ENCODE results near the gene CFAP97D1.

Gene CFAP97D1

DNA sequence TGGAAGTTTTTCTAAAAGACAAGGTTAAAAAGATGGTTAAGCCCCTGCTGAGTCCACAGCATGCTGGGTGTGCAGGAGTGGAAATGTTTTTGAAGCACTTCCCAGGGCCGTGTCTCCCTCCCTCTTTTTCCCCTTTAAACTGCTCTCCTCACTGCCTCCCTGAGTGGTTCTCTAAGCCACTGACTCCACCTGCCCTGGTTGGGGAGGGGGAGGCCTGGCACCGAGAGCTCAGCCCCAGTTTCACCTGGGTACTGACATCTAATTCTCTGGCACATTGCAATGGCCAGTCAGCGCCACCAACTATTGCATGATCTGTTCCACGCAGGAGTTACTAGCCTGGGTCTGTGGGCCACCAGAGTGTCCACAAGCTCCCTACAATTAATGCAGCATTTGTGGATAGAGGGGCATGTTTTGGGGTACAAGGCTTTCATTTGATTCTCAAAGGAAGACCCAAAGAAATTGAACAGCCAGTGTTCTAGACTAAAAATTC, 30.0 kb downstream of the CFAP97D1 start:
- TF ChIP-seq, protein P1, sequence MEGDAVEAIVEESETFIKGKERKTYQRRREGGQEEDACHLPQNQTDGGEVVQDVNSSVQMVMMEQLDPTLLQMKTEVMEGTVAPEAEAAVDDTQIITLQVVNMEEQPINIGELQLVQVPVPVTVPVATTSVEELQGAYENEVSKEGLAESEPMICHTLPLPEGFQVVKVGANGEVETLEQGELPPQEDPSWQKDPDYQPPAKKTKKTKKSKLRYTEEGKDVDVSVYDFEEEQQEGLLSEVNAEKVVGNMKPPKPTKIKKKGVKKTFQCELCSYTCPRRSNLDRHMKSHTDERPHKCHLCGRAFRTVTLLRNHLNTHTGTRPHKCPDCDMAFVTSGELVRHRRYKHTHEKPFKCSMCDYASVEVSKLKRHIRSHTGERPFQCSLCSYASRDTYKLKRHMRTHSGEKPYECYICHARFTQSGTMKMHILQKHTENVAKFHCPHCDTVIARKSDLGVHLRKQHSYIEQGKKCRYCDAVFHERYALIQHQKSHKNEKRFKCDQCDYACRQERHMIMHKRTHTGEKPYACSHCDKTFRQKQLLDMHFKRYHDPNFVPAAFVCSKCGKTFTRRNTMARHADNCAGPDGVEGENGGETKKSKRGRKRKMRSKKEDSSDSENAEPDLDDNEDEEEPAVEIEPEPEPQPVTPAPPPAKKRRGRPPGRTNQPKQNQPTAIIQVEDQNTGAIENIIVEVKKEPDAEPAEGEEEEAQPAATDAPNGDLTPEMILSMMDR (IDR thresholded peaks at IDR 0.05; ENCODE audit: insufficient read depth, low read length): no peak
- TF ChIP-seq, protein P2, sequence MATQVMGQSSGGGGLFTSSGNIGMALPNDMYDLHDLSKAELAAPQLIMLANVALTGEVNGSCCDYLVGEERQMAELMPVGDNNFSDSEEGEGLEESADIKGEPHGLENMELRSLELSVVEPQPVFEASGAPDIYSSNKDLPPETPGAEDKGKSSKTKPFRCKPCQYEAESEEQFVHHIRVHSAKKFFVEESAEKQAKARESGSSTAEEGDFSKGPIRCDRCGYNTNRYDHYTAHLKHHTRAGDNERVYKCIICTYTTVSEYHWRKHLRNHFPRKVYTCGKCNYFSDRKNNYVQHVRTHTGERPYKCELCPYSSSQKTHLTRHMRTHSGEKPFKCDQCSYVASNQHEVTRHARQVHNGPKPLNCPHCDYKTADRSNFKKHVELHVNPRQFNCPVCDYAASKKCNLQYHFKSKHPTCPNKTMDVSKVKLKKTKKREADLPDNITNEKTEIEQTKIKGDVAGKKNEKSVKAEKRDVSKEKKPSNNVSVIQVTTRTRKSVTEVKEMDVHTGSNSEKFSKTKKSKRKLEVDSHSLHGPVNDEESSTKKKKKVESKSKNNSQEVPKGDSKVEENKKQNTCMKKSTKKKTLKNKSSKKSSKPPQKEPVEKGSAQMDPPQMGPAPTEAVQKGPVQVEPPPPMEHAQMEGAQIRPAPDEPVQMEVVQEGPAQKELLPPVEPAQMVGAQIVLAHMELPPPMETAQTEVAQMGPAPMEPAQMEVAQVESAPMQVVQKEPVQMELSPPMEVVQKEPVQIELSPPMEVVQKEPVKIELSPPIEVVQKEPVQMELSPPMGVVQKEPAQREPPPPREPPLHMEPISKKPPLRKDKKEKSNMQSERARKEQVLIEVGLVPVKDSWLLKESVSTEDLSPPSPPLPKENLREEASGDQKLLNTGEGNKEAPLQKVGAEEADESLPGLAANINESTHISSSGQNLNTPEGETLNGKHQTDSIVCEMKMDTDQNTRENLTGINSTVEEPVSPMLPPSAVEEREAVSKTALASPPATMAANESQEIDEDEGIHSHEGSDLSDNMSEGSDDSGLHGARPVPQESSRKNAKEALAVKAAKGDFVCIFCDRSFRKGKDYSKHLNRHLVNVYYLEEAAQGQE (IDR thresholded peaks at IDR 0.05; ENCODE audit: insufficient replicate concordance, low read depth): no peak
- TF ChIP-seq SPI1 (IDR thresholded peaks at IDR 0.05; ENCODE audit: borderline replicate concordance, low read depth) (no peak), POLR2AphosphoS5 (IDR thresholded peaks at IDR 0.05; ENCODE audit: low read depth) (no peak), GABPA (IDR thresholded peaks at IDR 0.05; ENCODE audit: low read depth) (no peak)
- no peak overlapping the region for H3K4me3 ChIP-seq (replicated peaks; ENCODE audit: insufficient read depth, low read length)
- DNase-seq (ENCODE audit: low read depth in 1 of 2, low spot score in 1 of 2): no peak
- no peak overlapping the region for H3K27ac ChIP-seq (replicated peaks)
- H3K27me3 ChIP-seq (ENCODE audit: insufficient read depth, poor library complexity, severe bottlenecking): no peaks in the 10 kb centered on the region

DNA sequence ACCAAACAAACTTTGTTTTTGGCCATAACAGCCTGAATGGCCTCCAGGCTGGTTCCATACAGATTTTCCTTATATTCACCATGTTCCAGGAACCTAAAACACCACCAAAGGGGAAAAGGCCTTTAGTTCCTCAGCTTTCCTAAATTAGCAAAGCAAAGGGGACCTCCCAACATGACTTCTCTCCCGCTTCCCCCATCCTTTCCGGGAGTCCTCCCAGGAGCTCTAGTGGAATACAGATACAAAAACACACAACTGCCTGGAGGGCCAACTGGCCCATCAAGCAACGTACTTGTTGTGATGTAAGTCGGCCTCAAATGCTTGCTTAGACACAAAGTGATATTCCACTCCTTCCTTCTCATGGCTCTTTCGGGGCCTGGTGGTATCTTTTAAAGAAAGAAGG, 30.6 kb downstream of the CFAP97D1 start:
- no peak for DNase-seq (ENCODE audit: low read depth in 1 of 2, low spot score in 1 of 2)
- no peaks in the 10 kb centered on the region for H3K27me3 ChIP-seq (ENCODE audit: insufficient read depth, poor library complexity, severe bottlenecking)
- no peak for TF ChIP-seq SPI1 (IDR thresholded peaks at IDR 0.05; ENCODE audit: borderline replicate concordance, low read depth)
- no peak for TF ChIP-seq GABPA (IDR thresholded peaks at IDR 0.05; ENCODE audit: low read depth)
- TF ChIP-seq, protein P1 (IDR thresholded peaks at IDR 0.05; ENCODE audit: insufficient read depth, low read length): no peak
- TF ChIP-seq POLR2AphosphoS5 (IDR thresholded peaks at IDR 0.05; ENCODE audit: low read depth): no peak
- TF ChIP-seq, protein P2 (IDR thresholded peaks at IDR 0.05; ENCODE audit: insufficient replicate concordance, low read depth): no peak

DNA sequence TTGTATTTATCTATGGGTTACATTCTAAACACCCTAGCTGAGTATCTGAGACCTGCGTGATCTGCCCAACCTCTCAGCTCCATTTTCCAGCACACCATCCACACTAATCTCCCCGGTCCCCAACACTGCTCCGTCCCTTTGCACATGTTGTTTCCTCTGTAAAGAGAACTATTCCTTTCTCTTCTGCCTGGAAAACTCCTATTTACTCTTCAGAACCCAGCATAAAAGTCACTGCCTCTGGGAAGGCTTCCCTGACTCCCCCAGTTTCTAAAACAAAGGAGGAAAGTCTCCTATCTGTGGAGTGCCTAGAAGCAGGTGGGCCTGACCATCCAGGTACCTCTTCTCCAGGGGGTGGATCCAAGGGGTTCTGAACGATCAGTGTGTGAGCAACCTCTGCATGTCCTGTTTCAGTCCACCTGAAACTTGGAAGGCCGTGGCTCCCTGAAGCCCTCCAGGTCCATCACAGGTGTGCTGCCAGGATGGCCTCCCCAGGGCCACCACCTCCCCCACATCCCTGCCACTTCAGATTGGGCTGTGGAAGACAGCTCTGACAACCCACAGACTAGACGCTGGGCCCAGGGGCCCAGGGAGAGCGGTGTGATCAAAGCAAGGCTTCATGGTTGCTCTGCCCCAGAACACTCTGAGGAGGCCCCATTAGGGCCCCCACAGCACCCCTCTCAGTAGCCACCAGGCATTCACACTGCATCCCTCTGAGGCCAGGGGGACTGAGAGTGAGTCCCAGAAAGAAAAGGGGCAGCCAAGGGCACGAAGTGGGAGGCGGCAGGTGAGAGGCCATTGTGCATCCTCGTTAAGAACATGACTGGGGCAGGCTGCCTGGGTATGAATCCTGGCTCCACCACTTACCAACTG, 32.4 kb downstream of the CFAP97D1 start:
- DNase-seq (ENCODE audit: low read depth in 1 of 2, low spot score in 1 of 2): no peak
- H3K4me3 ChIP-seq (replicated peaks; ENCODE audit: insufficient read depth, low read length): no peak overlapping the region
- H3K27ac ChIP-seq (replicated peaks): no peak overlapping the region
- no peak for TF ChIP-seq GABPA (IDR thresholded peaks at IDR 0.05; ENCODE audit: low read depth)
- no peak for TF ChIP-seq SPI1 (IDR thresholded peaks at IDR 0.05; ENCODE audit: borderline replicate concordance, low read depth)
- TF ChIP-seq, protein P1 (IDR thresholded peaks at IDR 0.05; ENCODE audit: insufficient read depth, low read length): no peak
- no peak for TF ChIP-seq POLR2AphosphoS5 (IDR thresholded peaks at IDR 0.05; ENCODE audit: low read depth)
- TF ChIP-seq, protein P2 (IDR thresholded peaks at IDR 0.05; ENCODE audit: insufficient replicate concordance, low read depth): no peak
- H3K27me3 ChIP-seq (ENCODE audit: insufficient read depth, poor library complexity, severe bottlenecking): no peaks in the 10 kb centered on the region

More for the DNA sequence above, 30.6 kb downstream of the CFAP97D1 start:
- H3K27ac ChIP-seq (replicated peaks): no peak overlapping the region
- no peak overlapping the region for H3K4me3 ChIP-seq (replicated peaks; ENCODE audit: insufficient read depth, low read length)

Data from HL-60 (cell line).